Frontal cortex (tissue), 4 donors: Measurements from ENCODE around the gene RGS3. TPM values are rescaled to one million over a fixed set of nuclear protein-coding genes. Genes with fewer than 3 reads are reported as not detected.

ENCODE experiments used
- DNase-seq, 2 donors: peaks; one replicate each; pipeline ENCODE4 v3.0.0; 2012; ENCODE audit warnings: low spot score in 2 of 2
- FAIRE-seq: peaks from 2 replicates; lab custom pipeline; 2012; peaks lifted over from hg19 to GRCh38; lab: Jason Lieb, UNC
- total RNA-seq: library from RNA; depleted of rRNA; stranded (reverse); fragments of >200 nt; gene quantifications from one replicate; pipeline ENCODE4 v1.2.3, GENCODE V29; 2014
- donor health status: control.
- donor health status: control.
- donor health status: control.

The RGS3 gene
- total RNA-seq, 1 donor from 2014 or later = 11.4 TPM

GRCh38 chr9:113462781-113463286 lies 693 bp upstream of the RGS3 start:
- DNase-seq (no peak), FAIRE-seq (no peak)

DNA sequence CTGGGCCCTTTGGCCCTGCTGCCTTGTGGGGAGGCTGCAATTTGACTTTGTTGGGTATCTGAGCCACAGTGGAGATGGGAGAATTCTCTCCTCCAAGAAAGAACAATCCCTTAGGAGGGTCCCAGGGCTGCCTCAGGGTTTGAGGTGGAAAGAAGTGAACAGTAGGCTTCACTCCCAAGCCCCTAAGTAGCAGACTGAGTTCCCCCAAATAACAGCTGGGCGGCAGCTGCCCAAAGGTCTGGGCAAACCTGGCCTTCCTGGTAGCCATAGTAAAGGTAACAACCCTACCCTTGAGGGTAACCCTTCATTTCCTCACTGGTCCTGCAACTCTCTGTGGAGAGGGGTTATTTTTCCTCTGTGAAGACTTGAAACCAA lies 746 bp downstream of the RGS3 start:
- no peak for DNase-seq
- FAIRE-seq = no peak

GRCh38 chr9:113465599-113466140 lies 2.1 kb downstream of the RGS3 start:
- FAIRE-seq = no peak
- DNase-seq = no peak

DNA sequence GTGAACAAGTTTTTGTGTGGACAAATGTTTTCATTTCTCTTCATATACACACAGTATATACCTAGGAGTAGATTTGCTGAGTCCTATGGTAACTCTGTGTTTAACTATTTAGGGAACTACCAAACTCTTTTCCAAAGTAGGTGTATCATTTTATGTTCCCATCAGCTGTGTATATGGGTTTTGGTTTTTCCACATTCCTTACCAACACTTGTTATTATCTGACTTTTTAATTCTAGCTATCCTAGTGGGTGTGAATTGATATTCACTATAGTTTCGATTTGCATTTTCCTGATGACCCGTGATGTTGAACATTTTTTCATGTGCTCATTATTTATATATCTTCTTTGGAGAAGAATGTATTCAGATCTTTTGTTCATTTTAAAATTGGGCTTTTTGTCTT lies 3.7 kb downstream of the RGS3 start:
- no peak for DNase-seq
- FAIRE-seq = no peak

DNA sequence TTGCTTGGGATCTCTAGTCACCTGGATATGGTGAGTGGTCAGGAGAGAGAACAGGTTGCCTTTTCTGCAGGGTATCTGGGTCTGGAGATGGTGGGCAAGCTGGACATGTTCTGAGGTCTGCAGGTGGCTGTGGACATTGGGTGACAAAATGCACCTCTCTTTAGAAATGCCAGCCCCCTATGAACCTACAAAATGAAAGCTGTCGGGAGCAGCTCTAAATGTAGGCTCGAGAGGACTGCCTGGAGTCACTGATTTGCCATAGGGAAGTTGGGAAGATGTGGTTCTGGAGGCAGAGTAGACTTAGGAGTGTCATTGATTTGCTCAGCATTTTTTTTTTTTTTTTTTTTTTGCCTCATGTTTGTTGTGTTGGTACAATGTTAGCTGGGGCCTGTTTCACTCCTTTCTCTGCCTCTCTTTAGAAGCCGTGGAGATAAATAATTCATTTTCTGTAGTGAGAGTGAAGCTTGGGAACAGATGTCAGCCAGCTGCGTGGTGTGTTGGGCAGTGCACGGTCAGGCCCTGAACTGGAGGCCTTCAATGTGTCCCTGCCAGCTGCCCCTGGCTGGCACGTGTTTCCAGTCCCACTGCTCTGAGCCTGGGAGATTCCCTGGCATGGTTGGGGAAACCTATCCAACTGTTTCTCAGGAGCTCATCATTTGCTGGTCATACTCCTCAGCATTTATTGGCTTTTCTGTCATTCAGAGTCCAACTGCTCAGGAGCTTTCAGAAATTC lies 5.4 kb downstream of the RGS3 start:
- DNase-seq (peak in 1 of 2 donors; percentile 58), FAIRE-seq (no peak)

- DNase-seq (no peak), FAIRE-seq (no peak)
Observed at GRCh38 chr9:113471143-113471542, 7.6 kb downstream of the RGS3 start.

DNA sequence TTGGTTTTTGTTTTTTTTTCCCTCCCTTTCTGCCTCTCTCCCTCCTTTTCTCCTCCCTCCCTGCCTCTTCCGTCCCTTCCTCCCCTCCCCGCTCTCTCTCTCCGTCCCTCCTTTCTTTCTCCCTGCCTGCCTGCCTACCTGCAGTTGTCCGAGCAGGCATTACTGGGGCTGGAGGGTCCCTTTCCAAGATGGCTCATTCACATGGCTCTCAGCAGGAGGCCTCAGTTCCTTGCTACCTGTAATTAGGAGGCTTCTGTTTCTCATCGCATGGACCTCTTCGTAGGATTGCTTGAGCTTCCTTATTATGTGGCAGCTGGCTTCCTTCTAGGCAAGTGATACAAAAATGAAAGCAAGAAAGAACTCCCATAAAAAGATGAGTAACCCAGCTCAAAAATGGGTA lies 8.0 kb downstream of the RGS3 start:
- DNase-seq (no peak), FAIRE-seq (no peak)

- no peak for DNase-seq
- no peak for FAIRE-seq
Observed at GRCh38 chr9:113472199-113472598, 8.7 kb downstream of the RGS3 start.

DNA sequence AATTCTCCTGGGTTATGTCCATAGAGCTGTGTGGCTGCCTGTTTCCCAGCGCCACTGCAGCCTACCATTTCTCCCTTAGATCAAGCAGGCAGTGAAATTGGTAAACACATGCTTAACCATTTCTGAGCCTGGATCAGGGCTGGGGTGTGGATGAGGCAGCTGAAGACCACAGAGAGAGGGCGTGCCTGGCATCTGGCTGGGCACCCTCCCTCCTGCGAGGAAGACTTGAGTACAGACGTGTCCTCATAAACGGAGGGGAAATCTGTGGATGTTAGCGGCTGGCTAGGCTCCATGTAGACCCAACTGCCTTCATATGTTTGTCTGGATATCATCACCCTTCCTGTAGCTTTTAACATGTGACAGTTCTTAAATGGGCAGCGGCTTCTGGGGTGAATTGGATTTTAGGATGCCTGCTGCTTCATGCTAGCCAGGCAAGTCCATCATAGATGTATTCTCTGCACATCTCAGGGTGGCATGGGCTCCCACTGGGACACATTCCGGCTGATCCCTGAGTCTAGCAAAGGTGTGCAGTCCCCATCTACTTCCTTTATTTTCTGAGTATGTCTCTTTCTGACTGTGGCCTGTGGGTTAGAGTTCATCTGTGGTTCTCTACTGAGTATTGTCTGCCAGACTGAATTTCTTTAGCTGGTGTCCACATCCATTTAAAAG lies 11.0 kb downstream of the RGS3 start:
- FAIRE-seq = no peak
- no peak for DNase-seq

DNA sequence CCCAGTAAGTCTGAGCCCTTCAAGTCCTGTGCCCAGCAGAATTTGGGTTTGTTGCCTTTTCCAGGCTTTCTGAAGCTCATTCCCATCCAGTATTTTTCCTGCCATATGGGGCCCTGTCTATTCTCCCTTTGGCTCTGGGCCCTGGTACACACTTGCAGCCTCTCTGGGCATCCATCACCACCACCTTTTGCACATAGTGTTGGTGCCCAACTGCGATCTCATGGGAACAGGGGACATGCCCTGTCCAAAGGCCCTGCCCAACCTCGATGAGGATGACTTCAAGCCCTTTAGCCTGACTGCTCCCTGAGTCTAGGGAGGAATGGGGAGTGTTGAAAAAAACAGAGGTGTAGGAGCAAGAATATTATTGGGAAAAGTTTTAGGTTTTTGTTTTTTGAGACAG lies 11.5 kb downstream of the RGS3 start:
- FAIRE-seq (no peak), DNase-seq (no peak)

DNA sequence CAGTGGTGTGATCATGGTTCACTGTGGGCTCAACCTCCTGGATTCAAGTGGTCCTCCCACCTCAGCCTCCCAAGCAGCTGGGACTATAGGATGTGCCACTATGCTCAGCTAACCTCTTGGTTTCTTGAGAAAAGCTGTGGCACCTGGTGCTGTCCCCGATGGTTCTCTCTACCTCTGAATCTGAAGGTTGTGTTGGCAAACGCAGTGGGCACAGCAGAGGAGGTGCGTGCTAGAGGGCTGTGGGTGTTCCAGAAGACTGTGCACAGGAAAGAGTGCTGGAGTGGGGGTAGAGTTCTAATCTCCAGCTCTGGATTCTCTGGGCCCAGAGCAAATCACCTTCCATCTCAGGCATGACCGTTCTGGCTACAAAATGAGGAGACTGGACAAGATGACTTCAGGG lies 12.5 kb downstream of the RGS3 start:
- DNase-seq = no peak
- no peak for FAIRE-seq

DNA sequence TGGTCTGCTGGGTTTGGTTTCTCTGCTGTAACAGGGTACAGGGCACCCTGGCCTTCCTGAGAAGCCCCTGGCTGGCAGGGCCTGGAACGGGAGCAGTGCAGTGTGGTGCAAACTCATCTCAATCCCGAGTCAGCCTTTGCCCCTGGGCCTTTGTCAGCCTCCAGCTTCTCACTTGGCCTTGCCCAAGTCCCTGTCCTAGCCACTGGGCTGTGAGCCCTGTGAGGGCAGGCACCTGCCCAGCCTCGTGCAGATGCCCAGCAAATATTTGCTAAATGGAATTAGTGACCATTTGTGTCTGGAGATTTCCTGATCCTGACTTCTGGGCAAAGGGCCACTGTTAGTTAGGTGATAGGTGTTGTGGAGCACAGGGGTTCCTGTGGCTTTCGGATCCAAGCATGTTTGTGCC lies 13.0 kb downstream of the RGS3 start:
- no peak for DNase-seq
- no peak for FAIRE-seq

DNA sequence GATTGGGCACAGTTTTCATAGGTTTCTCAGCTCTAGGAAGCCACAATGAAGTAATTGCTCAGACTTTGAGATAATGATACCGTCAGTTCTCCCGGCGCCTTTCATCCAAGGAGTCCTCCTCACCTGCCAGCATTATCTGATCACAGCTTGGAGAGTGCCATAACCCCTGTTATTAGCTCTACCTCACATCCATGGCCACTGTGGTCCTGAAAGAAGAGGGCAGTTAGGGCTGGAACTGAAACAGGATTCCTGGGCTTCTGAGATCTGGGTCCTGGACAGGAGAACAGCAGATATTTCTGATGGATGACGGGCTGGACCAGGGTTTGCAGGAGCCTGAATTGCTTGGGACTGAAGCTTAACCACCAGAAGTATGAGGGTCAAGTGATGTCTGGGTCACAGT lies 13.5 kb downstream of the RGS3 start:
- no peak for FAIRE-seq
- DNase-seq = no peak

DNA sequence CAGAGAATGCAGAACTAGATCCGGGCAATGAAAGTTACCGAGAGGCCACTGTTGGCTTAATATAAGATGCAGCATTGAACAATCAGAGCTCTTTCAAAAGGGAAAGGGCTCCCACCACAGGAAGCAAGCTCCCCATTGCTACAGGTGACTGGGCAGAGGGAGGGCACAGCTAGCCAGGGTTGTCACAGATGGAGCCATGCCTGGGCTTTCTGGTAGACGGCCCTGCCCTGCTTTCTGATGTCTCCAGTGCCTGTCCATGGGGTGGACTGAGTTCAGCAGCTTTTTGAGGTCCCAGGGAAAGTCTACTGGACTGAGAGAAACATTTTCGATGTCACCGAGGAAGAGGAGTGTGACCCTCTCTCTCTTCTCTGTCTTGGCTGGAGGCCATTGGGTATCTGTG lies 14.1 kb downstream of the RGS3 start:
- no peak for FAIRE-seq
- no peak for DNase-seq

DNA sequence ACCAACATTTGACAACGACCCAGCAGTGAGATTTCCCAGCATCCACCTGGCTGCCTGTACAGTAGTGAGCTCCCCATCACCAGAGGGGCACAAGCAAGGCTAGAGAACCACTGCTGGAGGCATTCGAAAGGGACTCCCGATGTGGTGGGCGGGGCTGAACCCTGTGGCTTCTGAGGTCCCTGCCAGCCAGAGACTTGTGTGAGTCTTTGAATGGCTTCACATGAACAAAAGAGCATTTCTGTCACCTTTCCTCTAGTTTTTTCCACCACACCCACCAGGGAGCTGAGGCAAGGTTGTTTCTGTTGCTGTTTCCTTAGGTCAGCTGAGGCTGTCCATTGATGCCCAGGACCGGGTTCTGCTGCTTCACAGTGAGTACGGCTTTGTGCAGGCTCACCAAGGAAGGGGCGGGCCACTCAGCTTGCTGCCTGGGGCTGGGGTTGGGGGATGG lies 15.7 kb downstream of the RGS3 start:
- FAIRE-seq = no peak

DNA sequence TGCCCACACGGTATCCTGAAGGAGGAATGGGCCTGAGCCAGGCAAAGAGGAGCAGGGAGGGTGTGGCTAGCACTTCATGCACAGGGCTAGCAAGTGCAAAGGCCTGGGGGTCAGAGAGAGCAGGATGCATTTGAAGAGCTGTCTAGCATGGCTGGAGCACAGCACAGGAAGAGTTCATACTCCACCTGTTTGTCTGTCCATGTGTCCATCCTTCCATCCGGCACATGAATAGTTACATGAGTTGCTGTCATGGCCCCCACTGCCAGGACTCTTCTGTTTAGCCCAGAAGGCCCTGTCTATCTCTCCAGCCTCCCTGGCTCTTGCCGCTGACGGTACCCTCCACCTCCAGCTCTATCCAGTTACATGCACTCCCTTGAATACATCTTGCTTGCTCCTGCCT lies 17.1 kb downstream of the RGS3 start:
- FAIRE-seq (no peak), DNase-seq (no peak)

More for the DNA sequence above, 15.7 kb downstream of the RGS3 start:
- no peak for DNase-seq

- no peak for FAIRE-seq
- no peak for DNase-seq
Observed at GRCh38 chr9:113481176-113481787, 17.8 kb downstream of the RGS3 start.

DNA sequence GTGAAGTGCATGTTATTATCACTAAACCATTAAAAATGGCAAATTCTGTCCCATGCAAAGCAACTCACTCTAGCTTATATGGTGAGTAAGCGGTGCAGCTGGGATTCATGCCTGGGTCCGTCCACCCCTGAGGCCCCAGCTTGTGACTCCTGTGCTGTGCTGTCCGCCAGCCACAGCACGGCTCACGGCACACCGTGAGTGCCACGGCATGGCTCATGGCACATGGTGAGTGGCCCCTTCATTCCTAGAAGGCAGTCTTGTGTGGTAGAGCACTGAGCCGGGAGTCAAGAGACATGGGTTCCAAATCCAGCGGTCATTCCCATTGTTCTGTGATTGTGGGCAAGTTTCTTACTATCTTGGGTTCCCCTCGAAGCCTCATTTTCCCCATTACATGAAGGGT lies 18.8 kb downstream of the RGS3 start:
- no peak for DNase-seq
- no peak for FAIRE-seq

- DNase-seq (no peak), FAIRE-seq (no peak)
Observed at GRCh38 chr9:113482991-113483675, 19.6 kb downstream of the RGS3 start.

GRCh38 chr9:113483676-113484257 lies 20.2 kb downstream of the RGS3 start:
- FAIRE-seq = no peak
- DNase-seq = no peak
